Stimulated activated CD4-positive, alpha-beta T cell treated with anti-CD3 and anti-CD28 coated beads, TNF-alpha, amount 100 ng/mL, for 48 hours (primary cell): Measurements from ENCODE around the gene GPR156.
"Not testable (repeated sequence)": the region's sequence is repeated elsewhere in the genome, so short reads cannot be mapped to it uniquely, and the experiment has no call there.

Source experiments
- DNase-seq, 3 donors: peaks; one replicate each; pipeline ENCODE4 v3.0.0-alpha.2; 2020; ENCODE audit warnings: low read depth in 3 of 3

GPR156 gene

GRCh38 chr3:120284747-120285507, at the start of gene GPR156:
Gene GPR156, minus strand, starts transcription at chr3:120285222. Its CDS starts 41,124 bp downstream, at chr3:120244098.
- no peak for DNase-seq

GRCh38 chr3:120332646-120333045, 47.6 kb upstream of the GPR156 start:
- DNase-seq: no peak

GRCh38 chr3:120331076-120331475, 46.1 kb upstream of the GPR156 start:
- no peak for DNase-seq

- DNase-seq: no peak
Observed at GRCh38 chr3:120326784-120327183, 41.8 kb upstream of the GPR156 start.

GRCh38 chr3:120324190-120324589, 39.2 kb upstream of the GPR156 start:
- DNase-seq: no peak

GRCh38 chr3:120323761-120324160, 38.7 kb upstream of the GPR156 start:
- not testable (repeated sequence) for DNase-seq

GRCh38 chr3:120311863-120312794, 27.1 kb upstream of the GPR156 start:
- DNase-seq: no peak

- no peak for DNase-seq
Observed at GRCh38 chr3:120306519-120307455, 21.8 kb upstream of the GPR156 start.

- DNase-seq: no peak
Observed at GRCh38 chr3:120304616-120305015, 19.6 kb upstream of the GPR156 start.

GRCh38 chr3:120302361-120302760, 17.3 kb upstream of the GPR156 start:
- no peak for DNase-seq

- no peak for DNase-seq
Observed at GRCh38 chr3:120300971-120301370, 15.9 kb upstream of the GPR156 start.

GRCh38 chr3:120299403-120299802, 14.4 kb upstream of the GPR156 start:
- DNase-seq: no peak

GRCh38 chr3:120298996-120299395, 14.0 kb upstream of the GPR156 start:
- no peak for DNase-seq

- DNase-seq: not testable (repeated sequence)
Observed at GRCh38 chr3:120291552-120291951, 6.5 kb upstream of the GPR156 start.

- no peak for DNase-seq
Observed at GRCh38 chr3:120289636-120290035, 4.6 kb upstream of the GPR156 start.

- no peak for DNase-seq
Observed at GRCh38 chr3:120286465-120286864, 1.4 kb upstream of the GPR156 start.

- no peak for DNase-seq
Observed at GRCh38 chr3:120285508-120285841, 453 bp upstream of the GPR156 start.

GRCh38 chr3:120281261-120281660, 3.8 kb downstream of the GPR156 start:
- DNase-seq: no peak

GRCh38 chr3:120280566-120280965, 4.5 kb downstream of the GPR156 start:
- DNase-seq: no peak

GRCh38 chr3:120280026-120280425, 5.0 kb downstream of the GPR156 start:
- no peak for DNase-seq

- no peak for DNase-seq
Observed at GRCh38 chr3:120276767-120277166, 8.3 kb downstream of the GPR156 start.

GRCh38 chr3:120275618-120276017, 9.4 kb downstream of the GPR156 start:
- no peak for DNase-seq
